PC-3 (cell line): ENCODE data around the gene NTM.

Source experiments
- CTCF ChIP-seq: fragments of 300-600 bp; sonication (generic); conservative IDR thresholded peaks from 2 replicates; pipeline ENCODE4 v1.5.1; 2017; ENCODE audit warnings: antibody characterized with exemption, low read depth, mild to moderate bottlenecking, low read length
- EZH2phosphoT487 ChIP-seq: fragments of 300-600 bp; sonication (generic); IDR thresholded peaks from 2 replicates; pipeline ENCODE4 v1.6.1; 2018; ENCODE audit warnings: mild to moderate bottlenecking, antibody characterized with exemption, low read length, borderline replicate concordance

GRCh38 chr11:132036746-132037466, 666.5 kb downstream of the NTM start:
- TF ChIP-seq CTCF: no peak
- no peak for TF ChIP-seq EZH2phosphoT487
